ENCODE results near the gene NETO1. TPM values are rescaled to one million over a fixed set of nuclear protein-coding genes. Genes with fewer than 3 reads are reported as not detected.

The NETO1 gene
- total and polyA plus RNA-seq, 10 of the 15 experiments (the other 5 are each of a cell fraction or from before 2014, with no cell fraction given) = 0.52 TPM; not detected in 9

DNA sequence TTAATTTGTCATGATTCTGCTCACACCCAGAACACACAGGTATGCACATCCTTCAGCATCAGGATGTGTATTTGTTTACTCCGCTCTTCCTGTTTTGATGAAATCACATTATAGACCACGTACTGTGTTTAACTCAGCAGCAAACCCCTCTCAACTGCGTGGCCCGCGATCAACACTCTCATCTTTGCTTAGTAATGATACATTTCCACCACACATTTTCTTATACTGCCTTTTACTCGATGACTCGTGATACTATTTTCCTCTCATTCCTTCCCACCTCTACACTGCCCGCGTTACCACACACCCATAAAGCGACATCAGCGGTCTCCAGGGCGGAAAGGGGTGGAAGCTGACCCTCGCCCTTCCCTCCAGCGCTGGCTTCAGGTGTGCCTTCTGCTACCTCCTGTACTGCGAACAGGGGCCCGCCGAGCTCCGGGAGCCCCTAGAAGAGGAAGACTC is 1.3 kb downstream of the NETO1 start:
- DNase-seq (ENCODE audit: low read depth, low spot score) (no peak), ATAC-seq (no peak), FAIRE-seq (no peak)
- Histone ChIP-seq H3K27me3 (replicated peaks in 1 of 2; ENCODE audit: control insufficient read depth in 2 of 2, insufficient read depth in 2 of 2, low read length in 1 of 2) (no peaks in the 10 kb centered on the region), H3K27ac (ENCODE audit: control insufficient read depth, insufficient read depth) (no peak overlapping the region), H3K9me3 (replicated peaks; ENCODE audit: control insufficient read depth, insufficient read depth, low read length) (no peaks in the 10 kb centered on the region; the same call in 2 of the 3 replicates), H3K79me2 (ENCODE audit: control insufficient read depth, insufficient read depth, low read length) (no peaks in the 10 kb centered on the region), H3K9ac (ENCODE audit: control insufficient read depth, insufficient read depth, low read length) (no peak overlapping the region), H3K4me1 (ENCODE audit: control insufficient read depth, insufficient read depth, low read length) (no peaks in the 10 kb centered on the region), H4K20me1 (ENCODE audit: control insufficient read depth, insufficient read depth) (no peaks in the 10 kb centered on the region), H3K4me2 (ENCODE audit: control insufficient read depth, insufficient read depth) (no peak overlapping the region), H2AFZ (ENCODE audit: control insufficient read depth, low read depth, low read length) (no peak overlapping the region), H3K36me3 (ENCODE audit: control insufficient read depth in 2 of 2, insufficient read depth in 2 of 2, low read length in 1 of 2) (no peaks in the 10 kb centered on the region), H3K4me3 (no peak overlapping the region)
- ChIA-PET POLR2A (no interaction called here), CTCF (no interaction called here), RAD21 (ENCODE audit: unreplicated experiment) (no interaction called here), SMC1A (ENCODE audit: uncharacterized antibody, unreplicated experiment) (no interaction called here)
- in situ Hi-C loops (cut with MboI) = no loop called here
- BruUV-seq (replicated peaks) = no TSS peak
- TF ChIP-seq SREBF1 (IDR thresholded peaks at IDR 0.05; ENCODE audit: low read length) (no peak), RAD21 (IDR thresholded peaks at IDR 0.05; ENCODE audit: insufficient read depth, low read depth, low read length) (no peak), FOS (IDR thresholded peaks at IDR 0.05; ENCODE audit: borderline replicate concordance, extremely low read depth, insufficient read length) (no peak), CBX3 (IDR thresholded peaks at IDR 0.05; ENCODE audit: borderline replicate concordance, low read depth) (no peak), NR2C2 (IDR thresholded peaks at IDR 0.05; ENCODE audit: borderline replicate concordance, control insufficient read depth, insufficient read length, low read depth) (no peak)
- TF ChIP-seq, protein P1, sequence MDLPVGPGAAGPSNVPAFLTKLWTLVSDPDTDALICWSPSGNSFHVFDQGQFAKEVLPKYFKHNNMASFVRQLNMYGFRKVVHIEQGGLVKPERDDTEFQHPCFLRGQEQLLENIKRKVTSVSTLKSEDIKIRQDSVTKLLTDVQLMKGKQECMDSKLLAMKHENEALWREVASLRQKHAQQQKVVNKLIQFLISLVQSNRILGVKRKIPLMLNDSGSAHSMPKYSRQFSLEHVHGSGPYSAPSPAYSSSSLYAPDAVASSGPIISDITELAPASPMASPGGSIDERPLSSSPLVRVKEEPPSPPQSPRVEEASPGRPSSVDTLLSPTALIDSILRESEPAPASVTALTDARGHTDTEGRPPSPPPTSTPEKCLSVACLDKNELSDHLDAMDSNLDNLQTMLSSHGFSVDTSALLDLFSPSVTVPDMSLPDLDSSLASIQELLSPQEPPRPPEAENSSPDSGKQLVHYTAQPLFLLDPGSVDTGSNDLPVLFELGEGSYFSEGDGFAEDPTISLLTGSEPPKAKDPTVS (IDR thresholded peaks at IDR 0.05; ENCODE audit: low read depth, low read length) = no peak
- intact Hi-C loops (cut with micrococcal nuclease; ENCODE audit: unreplicated experiment) = no loop called here
- 36% methylated on average over 16 of the region's 18 CpGs for WGBS (ENCODE audit: insufficient coverage, insufficient replicate concordance, low lambda C conversion rate, missing lambda C conversion rate)

DNA sequence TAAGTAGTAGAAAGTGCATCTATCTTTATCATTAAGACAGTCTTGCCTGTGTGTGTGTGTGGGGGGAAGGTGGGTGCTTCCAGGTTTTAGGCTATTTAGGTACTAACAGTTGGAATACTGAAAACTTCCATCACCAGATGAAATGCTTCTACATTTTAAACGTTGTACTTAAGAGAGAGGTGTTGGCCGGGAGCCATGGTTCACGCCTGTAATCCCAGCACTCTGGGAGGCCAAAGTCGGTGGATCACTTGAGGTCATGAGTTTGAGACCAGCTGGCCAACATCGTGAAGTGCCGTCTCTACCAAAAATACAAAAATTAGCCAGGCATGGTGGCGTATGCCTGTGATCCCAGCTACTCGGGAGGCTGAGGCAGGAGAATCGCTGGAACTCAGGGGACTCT is 4.0 kb downstream of the NETO1 start:
- H2AFZ ChIP-seq (ENCODE audit: control insufficient read depth, low read depth, low read length) = no peak overlapping the region
- no peaks in the 10 kb centered on the region for H3K4me1 ChIP-seq (ENCODE audit: control insufficient read depth, insufficient read depth, low read length)
- no peak overlapping the region for H3K4me2 ChIP-seq (ENCODE audit: control insufficient read depth, insufficient read depth)
- ChIA-PET SMC1A (ENCODE audit: uncharacterized antibody, unreplicated experiment) (no interaction called here), CTCF (no interaction called here), POLR2A (no interaction called here), RAD21 (ENCODE audit: unreplicated experiment) (no interaction called here)
- 44% methylated on average over 9 of the region's 9 CpGs for WGBS (ENCODE audit: insufficient coverage, insufficient replicate concordance, low lambda C conversion rate, missing lambda C conversion rate)
- TF ChIP-seq MYB (IDR thresholded peaks at IDR 0.05; ENCODE audit: borderline replicate concordance, low read depth, low read length) (no peak), EZH2 (IDR thresholded peaks at IDR 0.05; ENCODE audit: borderline replicate concordance, control insufficient read depth, low read depth, low read length) (no peak), ETV6 (conservative IDR thresholded peaks at IDR 0.05 in 1 of 2, IDR thresholded peaks at IDR 0.05 in 1 of 2; ENCODE audit: borderline replicate concordance in 1 of 2, low read depth in 1 of 2) (no peak)
- TF ChIP-seq, protein P2, sequence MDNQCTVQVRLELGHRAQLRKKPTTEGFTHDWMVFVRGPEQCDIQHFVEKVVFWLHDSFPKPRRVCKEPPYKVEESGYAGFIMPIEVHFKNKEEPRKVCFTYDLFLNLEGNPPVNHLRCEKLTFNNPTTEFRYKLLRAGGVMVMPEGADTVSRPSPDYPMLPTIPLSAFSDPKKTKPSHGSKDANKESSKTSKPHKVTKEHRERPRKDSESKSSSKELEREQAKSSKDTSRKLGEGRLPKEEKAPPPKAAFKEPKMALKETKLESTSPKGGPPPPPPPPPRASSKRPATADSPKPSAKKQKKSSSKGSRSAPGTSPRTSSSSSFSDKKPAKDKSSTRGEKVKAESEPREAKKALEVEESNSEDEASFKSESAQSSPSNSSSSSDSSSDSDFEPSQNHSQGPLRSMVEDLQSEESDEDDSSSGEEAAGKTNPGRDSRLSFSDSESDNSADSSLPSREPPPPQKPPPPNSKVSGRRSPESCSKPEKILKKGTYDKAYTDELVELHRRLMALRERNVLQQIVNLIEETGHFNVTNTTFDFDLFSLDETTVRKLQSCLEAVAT (IDR thresholded peaks at IDR 0.05) = no peak
- TF ChIP-seq, protein P3, sequence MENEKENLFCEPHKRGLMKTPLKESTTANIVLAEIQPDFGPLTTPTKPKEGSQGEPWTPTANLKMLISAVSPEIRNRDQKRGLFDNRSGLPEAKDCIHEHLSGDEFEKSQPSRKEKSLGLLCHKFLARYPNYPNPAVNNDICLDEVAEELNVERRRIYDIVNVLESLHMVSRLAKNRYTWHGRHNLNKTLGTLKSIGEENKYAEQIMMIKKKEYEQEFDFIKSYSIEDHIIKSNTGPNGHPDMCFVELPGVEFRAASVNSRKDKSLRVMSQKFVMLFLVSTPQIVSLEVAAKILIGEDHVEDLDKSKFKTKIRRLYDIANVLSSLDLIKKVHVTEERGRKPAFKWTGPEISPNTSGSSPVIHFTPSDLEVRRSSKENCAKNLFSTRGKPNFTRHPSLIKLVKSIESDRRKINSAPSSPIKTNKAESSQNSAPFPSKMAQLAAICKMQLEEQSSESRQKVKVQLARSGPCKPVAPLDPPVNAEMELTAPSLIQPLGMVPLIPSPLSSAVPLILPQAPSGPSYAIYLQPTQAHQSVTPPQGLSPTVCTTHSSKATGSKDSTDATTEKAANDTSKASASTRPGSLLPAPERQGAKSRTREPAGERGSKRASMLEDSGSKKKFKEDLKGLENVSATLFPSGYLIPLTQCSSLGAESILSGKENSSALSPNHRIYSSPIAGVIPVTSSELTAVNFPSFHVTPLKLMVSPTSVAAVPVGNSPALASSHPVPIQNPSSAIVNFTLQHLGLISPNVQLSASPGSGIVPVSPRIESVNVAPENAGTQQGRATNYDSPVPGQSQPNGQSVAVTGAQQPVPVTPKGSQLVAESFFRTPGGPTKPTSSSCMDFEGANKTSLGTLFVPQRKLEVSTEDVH (IDR thresholded peaks at IDR 0.05; ENCODE audit: low read depth, partially characterized antibody) = no peak
- H3K36me3 ChIP-seq (ENCODE audit: control insufficient read depth in 2 of 2, insufficient read depth in 2 of 2, low read length in 1 of 2) = no peaks in the 10 kb centered on the region
- no peaks in the 10 kb centered on the region for H3K79me2 ChIP-seq (ENCODE audit: control insufficient read depth, insufficient read depth, low read length)
- DNase-seq (ENCODE audit: low read depth, low spot score) = no peak
- no peaks in the 10 kb centered on the region for H4K20me1 ChIP-seq (ENCODE audit: control insufficient read depth, insufficient read depth)
- no peak for ATAC-seq
- no peaks in the 10 kb centered on the region for H3K27me3 ChIP-seq (replicated peaks in 1 of 2; ENCODE audit: control insufficient read depth in 2 of 2, insufficient read depth in 2 of 2, low read length in 1 of 2)
- no peak overlapping the region for H3K27ac ChIP-seq (ENCODE audit: control insufficient read depth, insufficient read depth)
- in situ Hi-C loops (cut with MboI) (no loop called here), intact Hi-C loops (cut with micrococcal nuclease; ENCODE audit: unreplicated experiment) (no loop called here)
- H3K9me3 ChIP-seq (replicated peaks; ENCODE audit: control insufficient read depth, insufficient read depth, low read length) = no peaks in the 10 kb centered on the region; the same call in 2 of the 3 replicates
- FAIRE-seq = no peak
- no TSS peak for BruUV-seq (replicated peaks)
- no peak overlapping the region for H3K4me3 ChIP-seq
- H3K9ac ChIP-seq (ENCODE audit: control insufficient read depth, insufficient read depth, low read length) = no peak overlapping the region
